ENCODE data around the gene SPEF2.

Gene SPEF2

GRCh38 chr5:35856765-35857351 lies 239.2 kb downstream of the SPEF2 start, which contains the start of gene IL7R:
IL7R (plus strand) TSS chr5:35856891; CDS start chr5:35856978, 87 bp downstream.
- ATAC-seq (peak; percentile 59), DNase-seq (no peak)

- DNase-seq: no peak
Observed at GRCh38 chr5:35857606-35858205, 240.0 kb downstream of the SPEF2 start.

GRCh38 chr5:35859101-35859661 lies 241.5 kb downstream of the SPEF2 start:
- DNase-seq: no peak
- ATAC-seq: peak; percentile 3

More at GRCh38 chr5:35857606-35858205, 240.0 kb downstream of the SPEF2 start:
- ATAC-seq: peak; percentile 1

GRCh38 chr5:35860686-35861085 lies 243.0 kb downstream of the SPEF2 start:
- ATAC-seq: no peak

GRCh38 chr5:35861718-35862117 lies 244.1 kb downstream of the SPEF2 start:
- DNase-seq: no peak

More at GRCh38 chr5:35860686-35861085, 243.0 kb downstream of the SPEF2 start:
- no peak for DNase-seq

GRCh38 chr5:35862126-35862525 lies 244.5 kb downstream of the SPEF2 start:
- ATAC-seq (no peak), DNase-seq (no peak)

More at GRCh38 chr5:35861718-35862117, 244.1 kb downstream of the SPEF2 start:
- ATAC-seq: no peak

GRCh38 chr5:35863159-35863558 lies 245.5 kb downstream of the SPEF2 start:
- ATAC-seq (peak; percentile 69), DNase-seq (no peak)
